Fibroblast of pulmonary artery (primary cell): ENCODE data around the gene TCL1B.
"Not testable (repeated sequence)": the region's sequence is repeated elsewhere in the genome, so short reads cannot be mapped to it uniquely, and the experiment has no call there.

Experiments used
- DNase-seq: peaks from one replicate; pipeline ENCODE4 v3.0.0-alpha.2; 2010; ENCODE audit warnings: low read depth
- H3K4me3 ChIP-seq: replicated peaks from 2 replicates; pipeline ENCODE4 v1.5.1; 2011; ENCODE audit warnings: low read depth, mild to moderate bottlenecking, control low read depth, low read length, moderate library complexity
- TF ChIP-seq, protein P1 (sequence below): IDR thresholded peaks from 2 replicates; pipeline ENCODE4 v1.5.1; 2011; ENCODE audit warnings: mild to moderate bottlenecking, control low read depth, low read length, inconsistent platforms; ENCODE audit errors: missing control alignments

The TCL1B gene

DNA sequence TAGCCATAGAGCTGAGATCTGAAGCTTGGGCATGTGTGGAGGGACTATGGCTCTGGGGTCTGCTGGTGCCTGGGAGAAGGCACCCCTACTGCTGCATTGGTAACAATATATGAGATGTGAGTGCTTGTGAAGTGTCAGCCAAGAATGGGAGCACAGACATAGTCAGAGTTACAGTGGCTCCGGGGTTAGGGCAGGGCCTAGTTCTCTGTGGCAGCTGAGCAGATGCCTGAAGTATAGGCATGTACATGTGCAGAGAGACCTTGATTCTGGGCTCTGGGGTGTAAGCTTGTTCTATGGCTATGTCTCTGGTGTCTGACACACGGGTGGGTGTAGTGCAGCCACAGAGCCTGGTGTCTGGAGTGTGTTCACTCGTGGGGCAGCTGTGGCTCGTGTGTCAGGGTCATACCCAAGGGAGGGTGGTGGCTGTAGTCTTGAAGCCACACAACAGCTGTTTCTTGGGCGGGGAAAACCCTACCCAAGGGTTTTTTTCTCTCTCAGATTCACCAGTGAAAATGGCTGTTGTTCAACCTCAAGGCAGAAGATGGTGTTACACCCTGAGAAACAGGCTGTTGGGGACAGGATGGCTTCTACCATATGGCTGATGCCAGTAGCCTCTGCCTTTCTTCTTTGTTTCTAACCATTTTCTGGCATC lies 39.6 kb downstream of the TCL1B start:
- TF ChIP-seq, protein P1, sequence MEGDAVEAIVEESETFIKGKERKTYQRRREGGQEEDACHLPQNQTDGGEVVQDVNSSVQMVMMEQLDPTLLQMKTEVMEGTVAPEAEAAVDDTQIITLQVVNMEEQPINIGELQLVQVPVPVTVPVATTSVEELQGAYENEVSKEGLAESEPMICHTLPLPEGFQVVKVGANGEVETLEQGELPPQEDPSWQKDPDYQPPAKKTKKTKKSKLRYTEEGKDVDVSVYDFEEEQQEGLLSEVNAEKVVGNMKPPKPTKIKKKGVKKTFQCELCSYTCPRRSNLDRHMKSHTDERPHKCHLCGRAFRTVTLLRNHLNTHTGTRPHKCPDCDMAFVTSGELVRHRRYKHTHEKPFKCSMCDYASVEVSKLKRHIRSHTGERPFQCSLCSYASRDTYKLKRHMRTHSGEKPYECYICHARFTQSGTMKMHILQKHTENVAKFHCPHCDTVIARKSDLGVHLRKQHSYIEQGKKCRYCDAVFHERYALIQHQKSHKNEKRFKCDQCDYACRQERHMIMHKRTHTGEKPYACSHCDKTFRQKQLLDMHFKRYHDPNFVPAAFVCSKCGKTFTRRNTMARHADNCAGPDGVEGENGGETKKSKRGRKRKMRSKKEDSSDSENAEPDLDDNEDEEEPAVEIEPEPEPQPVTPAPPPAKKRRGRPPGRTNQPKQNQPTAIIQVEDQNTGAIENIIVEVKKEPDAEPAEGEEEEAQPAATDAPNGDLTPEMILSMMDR, result no peak
- H3K4me3 ChIP-seq, result no peak overlapping the region
- DNase-seq, result no peak

GRCh38 chr14:95727056-95727700 lies 41.0 kb downstream of the TCL1B start:
- TF ChIP-seq, protein P1, result no peak
- no peak overlapping the region for H3K4me3 ChIP-seq
- no peak for DNase-seq

- not testable (repeated sequence) for DNase-seq, H3K4me3 ChIP-seq
Observed at GRCh38 chr14:95729402-95730028, 43.3 kb downstream of the TCL1B start.

- no peak for DNase-seq
- H3K4me3 ChIP-seq, result no peak overlapping the region
- TF ChIP-seq, protein P1, result no peak
Observed at GRCh38 chr14:95730126-95730525, 43.9 kb downstream of the TCL1B start.

- TF ChIP-seq, protein P1, result no peak
- H3K4me3 ChIP-seq, result no peak overlapping the region
- no peak for DNase-seq
Observed at GRCh38 chr14:95733212-95733611, 47.0 kb downstream of the TCL1B start.

DNA sequence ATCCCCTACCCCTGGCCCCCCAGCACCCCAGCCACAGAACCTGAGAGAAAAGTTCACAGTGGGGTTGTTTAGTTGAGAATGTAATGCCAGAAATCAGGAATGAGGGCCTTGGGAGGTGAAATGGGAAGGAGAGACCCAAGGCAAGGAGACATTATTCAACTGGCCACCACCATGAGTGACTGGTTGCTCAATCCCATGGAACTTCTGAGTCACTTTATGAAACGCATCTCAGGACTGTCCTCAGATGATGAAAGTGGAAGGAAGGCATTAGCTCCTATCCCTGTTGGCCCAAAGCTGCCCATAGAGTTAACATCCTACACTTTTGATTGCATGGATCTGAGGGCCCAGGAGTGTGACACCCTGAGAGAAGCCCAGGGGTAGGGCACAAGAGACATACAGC lies 53.1 kb downstream of the TCL1B start:
- TF ChIP-seq, protein P1, result no peak
- no peak for DNase-seq
- no peak overlapping the region for H3K4me3 ChIP-seq

- TF ChIP-seq, protein P1, result no peak
Observed at GRCh38 chr14:95741038-95741490, 54.8 kb downstream of the TCL1B start.

More at GRCh38 chr14:95741038-95741490, 54.8 kb downstream of the TCL1B start:
- no peak overlapping the region for H3K4me3 ChIP-seq
- DNase-seq, result no peak
